ENCODE results near the gene VTI1A. TPM values are rescaled to one million over a fixed set of nuclear protein-coding genes. Genes with fewer than 3 reads are reported as not detected.
"Not testable (repeated sequence)": the region's sequence is repeated elsewhere in the genome, so short reads cannot be mapped to it uniquely, and the experiment has no call there.

VTI1A gene
- total RNA-seq, 3 donors from 2014 or later: 36.2 to 55.9 (median 44.4) TPM

GRCh38 chr10:112722758-112723157 lies 275.7 kb downstream of the VTI1A start:
- TF ChIP-seq, protein P1, sequence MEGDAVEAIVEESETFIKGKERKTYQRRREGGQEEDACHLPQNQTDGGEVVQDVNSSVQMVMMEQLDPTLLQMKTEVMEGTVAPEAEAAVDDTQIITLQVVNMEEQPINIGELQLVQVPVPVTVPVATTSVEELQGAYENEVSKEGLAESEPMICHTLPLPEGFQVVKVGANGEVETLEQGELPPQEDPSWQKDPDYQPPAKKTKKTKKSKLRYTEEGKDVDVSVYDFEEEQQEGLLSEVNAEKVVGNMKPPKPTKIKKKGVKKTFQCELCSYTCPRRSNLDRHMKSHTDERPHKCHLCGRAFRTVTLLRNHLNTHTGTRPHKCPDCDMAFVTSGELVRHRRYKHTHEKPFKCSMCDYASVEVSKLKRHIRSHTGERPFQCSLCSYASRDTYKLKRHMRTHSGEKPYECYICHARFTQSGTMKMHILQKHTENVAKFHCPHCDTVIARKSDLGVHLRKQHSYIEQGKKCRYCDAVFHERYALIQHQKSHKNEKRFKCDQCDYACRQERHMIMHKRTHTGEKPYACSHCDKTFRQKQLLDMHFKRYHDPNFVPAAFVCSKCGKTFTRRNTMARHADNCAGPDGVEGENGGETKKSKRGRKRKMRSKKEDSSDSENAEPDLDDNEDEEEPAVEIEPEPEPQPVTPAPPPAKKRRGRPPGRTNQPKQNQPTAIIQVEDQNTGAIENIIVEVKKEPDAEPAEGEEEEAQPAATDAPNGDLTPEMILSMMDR (IDR thresholded peaks at IDR 0.05): no peak
- no peaks in the 10 kb centered on the region for H3K9me3 ChIP-seq
- no peaks in the 10 kb centered on the region for H3K36me3 ChIP-seq (ENCODE audit: low read depth)
- no peak for DNase-seq
- no peak overlapping the region for H3K4me3 ChIP-seq
- intact Hi-C loops (cut with DNase I, micrococcal nuclease): no loop called here
- ATAC-seq: no peak
- no peaks in the 10 kb centered on the region for H3K4me1 ChIP-seq (ENCODE audit: low read depth)

GRCh38 chr10:112723876-112724275 lies 276.9 kb downstream of the VTI1A start:
- intact Hi-C loops (cut with DNase I, micrococcal nuclease): no loop called here
- Histone ChIP-seq H3K9me3 (no peaks in the 10 kb centered on the region), H3K4me3 (no peak overlapping the region), H3K36me3 (ENCODE audit: low read depth) (no peaks in the 10 kb centered on the region), H3K4me1 (ENCODE audit: low read depth) (no peaks in the 10 kb centered on the region)
- DNase-seq (no peak), ATAC-seq (no peak)
- TF ChIP-seq, protein P1 (IDR thresholded peaks at IDR 0.05): no peak

DNA sequence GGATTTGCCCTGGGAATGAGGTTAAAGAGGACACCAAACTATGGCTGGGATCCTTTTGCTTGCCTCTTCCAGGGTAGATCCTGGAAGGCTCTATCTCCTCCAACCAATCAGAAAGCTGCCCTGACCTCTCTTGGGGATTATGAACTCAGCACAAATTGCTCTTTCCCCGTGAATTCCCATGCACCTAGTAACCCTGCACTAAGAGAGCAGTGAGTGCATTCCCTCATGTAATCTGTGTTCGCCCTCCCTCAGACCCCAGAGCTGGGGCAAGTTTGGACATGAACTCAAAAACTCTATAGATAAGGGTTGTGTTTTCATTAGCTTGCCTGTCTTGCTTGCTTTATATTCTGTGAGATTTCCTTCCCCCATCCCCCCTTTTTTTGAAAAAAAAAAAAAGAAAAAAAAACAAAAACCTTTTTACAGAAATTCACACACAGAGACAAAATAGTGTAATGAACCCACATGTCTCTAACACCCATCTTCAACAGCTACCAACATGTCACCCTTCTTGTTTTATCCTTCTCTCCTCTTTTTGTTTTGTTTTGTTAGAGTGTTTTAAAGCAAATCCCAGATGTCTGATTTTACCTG lies 277.5 kb downstream of the VTI1A start:
- Histone ChIP-seq H3K9me3 (no peaks in the 10 kb centered on the region), H3K4me3 (no peak overlapping the region), H3K36me3 (ENCODE audit: low read depth) (no peaks in the 10 kb centered on the region), H3K4me1 (ENCODE audit: low read depth) (no peaks in the 10 kb centered on the region)
- no peak for DNase-seq
- intact Hi-C loops (cut with DNase I, micrococcal nuclease): no loop called here
- no peak for ATAC-seq
- TF ChIP-seq, protein P1 (IDR thresholded peaks at IDR 0.05): no peak

DNA sequence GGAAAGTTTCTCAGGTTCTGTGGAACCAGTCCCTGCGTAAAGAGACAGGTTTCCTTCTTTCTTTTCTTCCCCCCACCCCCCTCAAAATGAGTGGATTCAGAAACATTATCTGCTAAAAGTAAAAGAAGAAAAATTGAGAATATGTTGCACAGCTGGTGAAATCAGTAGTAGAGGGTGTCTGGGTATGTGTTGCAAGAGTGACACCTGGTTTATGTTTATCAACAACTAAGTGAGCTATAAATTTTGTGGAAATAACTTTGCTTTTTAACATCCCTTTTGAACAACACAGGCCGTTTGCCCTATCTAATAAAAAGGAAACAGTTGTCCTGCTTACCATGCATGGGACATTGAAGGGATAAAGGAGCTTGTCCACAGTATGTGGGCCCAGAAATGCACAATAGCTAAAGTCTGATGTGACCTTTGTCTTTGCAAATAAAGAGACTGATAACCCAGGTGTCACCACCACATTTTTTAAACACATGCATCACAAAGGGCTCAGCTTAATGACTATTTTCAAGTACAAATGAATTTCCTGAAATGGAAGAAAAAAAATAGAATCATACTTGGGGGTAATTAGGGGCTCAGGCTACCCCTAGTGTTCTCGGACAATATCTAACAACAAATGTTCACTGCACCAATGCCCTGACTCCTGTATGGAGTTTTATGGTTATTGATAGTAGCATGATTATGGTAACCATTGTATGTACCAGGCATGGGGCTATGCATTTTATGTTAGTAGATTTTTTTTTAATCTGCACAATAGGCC lies 281.3 kb downstream of the VTI1A start:
- peak; percentile 81 for ATAC-seq
- Histone ChIP-seq H3K4me3 (no peak overlapping the region), H3K4me1 (ENCODE audit: low read depth) (no peaks in the 10 kb centered on the region), H3K36me3 (ENCODE audit: low read depth) (no peaks in the 10 kb centered on the region), H3K9me3 (no peaks in the 10 kb centered on the region)
- no peak for DNase-seq
- TF ChIP-seq, protein P1 (IDR thresholded peaks at IDR 0.05): no peak
- intact Hi-C loops (cut with DNase I, micrococcal nuclease): no loop called here

GRCh38 chr10:112728997-112729396 lies 282.0 kb downstream of the VTI1A start:
- H3K36me3 ChIP-seq (ENCODE audit: low read depth): no peaks in the 10 kb centered on the region
- TF ChIP-seq, protein P1 (IDR thresholded peaks at IDR 0.05): no peak
- no peak overlapping the region for H3K4me3 ChIP-seq
- intact Hi-C loops (cut with DNase I, micrococcal nuclease): no loop called here
- ATAC-seq (no peak), DNase-seq (no peak)
- H3K9me3 ChIP-seq: no peaks in the 10 kb centered on the region
- no peaks in the 10 kb centered on the region for H3K4me1 ChIP-seq (ENCODE audit: low read depth)

GRCh38 chr10:112731450-112731849 lies 284.4 kb downstream of the VTI1A start:
- intact Hi-C loops (cut with DNase I, micrococcal nuclease); H3K4me1 ChIP-seq (ENCODE audit: low read depth); ATAC-seq: not testable (repeated sequence)

More at GRCh38 chr10:112731450-112731849, 284.4 kb downstream of the VTI1A start:
- not testable (repeated sequence) for DNase-seq; H3K4me3 ChIP-seq; H3K36me3 ChIP-seq (ENCODE audit: low read depth); H3K9me3 ChIP-seq
